CD8-positive, alpha-beta memory T cell (primary cell): ENCODE data around the gene SYT7. TPM values are rescaled to one million over a fixed set of nuclear protein-coding genes. Genes with fewer than 3 reads are reported as not detected.

ENCODE experiments used
- CTCF ChIA-PET: fragments of 350-600 bp; sonication (Branson Sonifier 250); formaldehyde crosslinking; loops from one replicate; lab custom pipeline; 2021; ENCODE audit warnings: antibody characterized with exemption; lab: Charles Lee
- POLR2A ChIA-PET: fragments of 350-600 bp; sonication (Branson Sonifier 250); formaldehyde crosslinking; loops from one replicate; lab custom pipeline; 2021; ENCODE audit warnings: antibody characterized with exemption; lab: Charles Lee
- DNase-seq, 5 donors: peaks; one replicate each; pipeline versions ENCODE4 v3.0.0 to v3.0.0-alpha.2; 2020 to 2022; ENCODE audit warnings: mixed read lengths in 1 of 5
- H3K27ac ChIP-seq: one replicate; pipeline ENCODE4 v1.7.0; 2013; ENCODE audit warnings: low read depth, mild to moderate bottlenecking, low read length, moderate library complexity
- H3K27me3 ChIP-seq: 2 replicates; pipeline ENCODE4 v1.7.0; 2013; ENCODE audit warnings: low read length, mild to moderate bottlenecking; ENCODE audit not compliant: insufficient read depth, poor library complexity, severe bottlenecking
- H3K36me3 ChIP-seq: 2 replicates; pipeline ENCODE4 v1.7.0; 2013; ENCODE audit warnings: mild to moderate bottlenecking, low read length, moderate library complexity; ENCODE audit not compliant: insufficient read depth
- H3K4me1 ChIP-seq: 2 replicates; pipeline ENCODE4 v1.7.0; 2013; ENCODE audit warnings: mild to moderate bottlenecking, low read length, moderate library complexity; ENCODE audit not compliant: insufficient read depth
- H3K4me3 ChIP-seq: 2 replicates; pipeline ENCODE4 v1.7.0; 2013; ENCODE audit warnings: mild to moderate bottlenecking, low read length
- H3K9me3 ChIP-seq: 2 replicates; pipeline ENCODE4 v1.7.0; 2013; ENCODE audit warnings: mild to moderate bottlenecking, low read length
- H3K27ac Mint-ChIP-seq, 8 donors: one replicate each; pipeline ENCODE4 v1.8.0; 2020 to 2021; ENCODE audit warnings: mixed read lengths in 8 of 8, mild to moderate bottlenecking in 6 of 8, inconsistent platforms in 3 of 8, moderate library complexity in 3 of 8
- H3K27me3 Mint-ChIP-seq, 2 donors: one replicate each; pipeline ENCODE4 v1.8.0; 2020 to 2021; ENCODE audit warnings: mixed read lengths in 2 of 2, mild to moderate bottlenecking in 1 of 2, moderate library complexity in 1 of 2
- H3K36me3 Mint-ChIP-seq, 3 donors: one replicate each; pipeline ENCODE4 v1.8.0; 2020 to 2021; ENCODE audit warnings: mixed read lengths in 3 of 3, inconsistent platforms in 1 of 3, mild to moderate bottlenecking in 1 of 3
- H3K4me1 Mint-ChIP-seq, 3 donors: one replicate each; pipeline ENCODE4 v1.8.0; 2020 to 2021; ENCODE audit warnings: mixed read lengths in 3 of 3, inconsistent platforms in 1 of 3, mild to moderate bottlenecking in 1 of 3
- H3K4me3 Mint-ChIP-seq, 7 donors: one replicate each; pipeline ENCODE4 v1.8.0; 2020 to 2021; ENCODE audit warnings: mixed read lengths in 7 of 7, mild to moderate bottlenecking in 6 of 7, moderate library complexity in 4 of 7, inconsistent platforms in 2 of 7
- H3K9me3 Mint-ChIP-seq, 5 donors: one replicate each; pipeline ENCODE4 v1.8.0; 2020 to 2022; ENCODE audit warnings: mixed read lengths in 5 of 5, mild to moderate bottlenecking in 3 of 5, moderate library complexity in 2 of 5, inconsistent platforms in 1 of 5
- polyA plus RNA-seq: library from polyadenylated mRNA; unstranded; fragments of 300-500 nt; fragmentation: Illumina TruSeq; gene quantifications from one replicate; pipeline ENCODE4 v1.2.3, GENCODE V29; 2021
- total RNA-seq, 2 experiments: library from RNA; stranded (reverse); gene quantifications; one replicate each; pipeline ENCODE4 v1.2.3, GENCODE V29; 2021

Gene SYT7
- total and polyA plus RNA-seq, 3 experiments from 2014 or later: not detected

DNA sequence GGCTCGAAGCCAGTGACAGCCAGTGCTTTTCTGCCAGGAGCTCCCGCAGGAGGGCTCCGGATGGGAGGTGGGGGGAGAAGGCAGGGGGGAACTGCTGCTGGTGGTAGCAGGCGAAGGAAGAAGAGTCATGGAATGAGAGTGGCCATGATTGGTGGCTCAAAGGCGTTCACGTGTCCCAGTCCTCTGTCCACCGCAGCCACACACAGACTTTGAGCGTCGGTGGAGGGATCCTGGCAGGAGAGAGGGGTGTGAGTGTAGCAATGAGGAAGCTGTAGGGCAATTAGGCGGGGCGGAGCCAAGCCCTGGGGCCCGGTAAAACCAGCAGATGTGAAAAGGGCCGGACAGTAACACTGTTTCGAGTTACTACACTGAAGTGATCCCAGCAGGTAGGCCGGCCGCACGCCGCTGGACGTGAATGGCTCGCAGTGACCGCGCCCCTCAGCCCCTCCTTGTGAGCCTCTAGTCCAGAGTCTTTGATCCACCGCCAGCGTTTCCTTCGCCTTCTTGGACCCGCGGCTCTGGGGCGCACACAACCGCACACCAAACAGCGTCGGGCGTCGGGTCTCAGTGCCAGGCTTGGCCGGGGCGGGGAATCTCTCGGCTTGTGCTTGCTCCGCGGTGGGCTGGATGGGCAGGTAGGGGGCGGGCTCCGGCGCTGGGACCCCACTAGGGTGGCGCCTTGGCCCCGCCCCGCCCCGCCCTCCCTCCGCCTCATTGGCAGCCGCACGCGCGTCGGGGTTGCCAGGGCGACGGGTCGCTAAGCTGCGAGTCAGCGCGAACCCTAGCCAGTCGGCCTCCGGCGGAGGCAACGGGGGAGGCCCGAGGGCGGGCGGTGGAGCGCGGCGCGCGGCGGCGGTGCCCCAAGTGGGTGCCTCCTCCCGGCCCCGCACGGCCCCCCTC, 72.7 kb downstream of the SYT7 start, which contains the start of gene LRRC10B:
TSS of gene LRRC10B (plus strand) at position 788 of the 900 bp plus-strand sequence. CDS start 250 bp downstream, outside the sequence.
- Mint-ChIP-seq H3K9me3 (no peaks in the 10 kb centered on the region), H3K36me3 (no peaks in the 10 kb centered on the region), H3K4me1 (peaks cover 6 to 11% (median 6%) of the 10 kb centered on the region in 3 donors), H3K27me3 (peaks cover 42 to 48% of the 10 kb centered on the region in 2 donors), H3K27ac (peak within 1 kb of the TSS in 1 of 8 donors; percentile 29), H3K4me3 (peak within 1 kb of the TSS; percentile 18 to 91 (median 65))
- no peak for DNase-seq
- CTCF ChIA-PET: interaction anchor here (0.6 to 2.4 kb wide), 3 partner anchors 9 to 596 kb away, joined by 3 to 13 read pairs (median 3); no protein-coding TSS in a partner anchor
- Histone ChIP-seq H3K27ac (no peak within 1 kb of the TSS), H3K9me3 (no peaks in the 10 kb centered on the region), H3K36me3 (no peaks in the 10 kb centered on the region), H3K27me3 (peaks cover 35% of the 10 kb centered on the region), H3K4me3 (no peak within 1 kb of the TSS), H3K4me1 (peaks cover 6% of the 10 kb centered on the region)
- POLR2A ChIA-PET: no interaction called here

DNA sequence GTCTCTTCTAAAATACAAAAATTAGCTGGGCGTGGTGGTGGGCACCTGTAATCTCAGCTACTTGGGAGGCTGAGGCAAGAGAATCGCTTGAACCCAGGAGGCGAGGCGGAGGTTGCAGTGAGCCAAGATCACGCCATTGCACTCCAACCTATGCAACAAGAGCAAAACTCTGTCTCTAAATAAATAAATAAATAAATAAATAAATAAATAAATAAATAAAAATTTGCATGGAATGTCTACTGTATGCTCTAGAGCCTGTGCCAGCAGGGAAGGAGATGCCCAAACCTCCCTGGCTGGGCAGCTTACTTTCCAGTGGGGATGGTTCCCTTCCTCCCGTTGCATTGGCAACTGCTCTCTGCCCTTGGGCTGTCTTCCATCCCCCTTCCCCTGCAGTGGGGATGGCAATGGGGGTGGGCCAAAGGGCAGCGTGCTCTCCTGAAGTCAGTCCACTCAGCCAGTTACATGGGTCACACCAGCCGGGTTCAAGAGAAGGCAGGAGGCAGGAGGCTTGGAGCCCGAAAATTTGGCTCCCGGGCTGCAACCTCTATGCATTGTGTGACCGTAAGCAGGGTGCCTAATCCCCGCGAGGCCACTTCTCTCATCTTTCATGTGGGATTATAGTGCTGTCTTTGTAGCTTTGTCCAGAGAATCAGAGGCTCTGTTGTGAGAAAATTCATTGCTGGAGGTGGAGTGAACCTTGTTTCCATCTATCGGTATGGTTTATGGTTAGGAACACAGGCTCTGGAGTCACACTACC, 73.7 kb downstream of the SYT7 start:
- H3K27me3 ChIP-seq: peaks cover 35% of the 10 kb centered on the region
- POLR2A ChIA-PET: no interaction called here
- Mint-ChIP-seq H3K27ac (no peak overlapping the region), H3K27me3 (peaks cover 39 to 44% of the 10 kb centered on the region in 2 donors), H3K4me3 (no peak overlapping the region), H3K36me3 (no peaks in the 10 kb centered on the region), H3K4me1 (peaks cover 6 to 11% (median 6%) of the 10 kb centered on the region in 3 donors), H3K9me3 (no peaks in the 10 kb centered on the region)
- CTCF ChIA-PET: interaction anchor here (0.6 to 2.4 kb wide), 2 partner anchors 10 to 595 kb away, joined by 3 to 13 read pairs; no protein-coding TSS in a partner anchor
- DNase-seq: no peak
- no peak overlapping the region for H3K4me3 ChIP-seq
- H3K27ac ChIP-seq: no peak overlapping the region
- H3K9me3 ChIP-seq: no peaks in the 10 kb centered on the region
- peaks cover 6% of the 10 kb centered on the region for H3K4me1 ChIP-seq
- no peaks in the 10 kb centered on the region for H3K36me3 ChIP-seq

DNA sequence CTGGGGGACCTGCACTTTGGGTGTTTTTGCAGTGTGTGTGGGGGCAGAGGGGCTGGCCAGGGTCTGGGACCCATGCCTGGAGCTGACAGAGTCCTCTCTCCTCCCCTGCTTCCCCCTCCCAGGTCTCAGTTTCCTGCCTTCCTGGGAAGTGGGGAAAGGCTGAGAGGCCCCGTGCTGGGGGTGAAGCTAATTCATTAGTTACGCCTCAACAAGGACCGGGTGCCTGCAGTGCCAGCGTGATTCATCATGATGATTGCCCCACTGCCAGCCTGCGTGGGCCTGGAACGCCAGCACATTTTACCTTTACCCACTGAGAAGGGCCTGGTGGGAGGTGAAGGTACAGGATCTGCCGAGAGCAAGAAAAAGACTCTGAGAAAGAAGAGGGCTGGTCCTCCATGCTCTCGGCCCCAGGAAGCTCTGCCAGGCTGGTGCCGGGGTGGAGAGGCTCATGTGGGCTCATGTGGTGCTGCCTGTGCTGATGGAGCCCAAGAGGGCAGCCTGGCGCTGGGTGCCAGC, 75.2 kb downstream of the SYT7 start:
- H3K4me3 ChIP-seq: no peak overlapping the region
- H3K36me3 Mint-ChIP-seq: no peaks in the 10 kb centered on the region
- ChIA-PET CTCF (no interaction called here), POLR2A (no interaction called here)
- DNase-seq: no peak
- peaks cover 34% of the 10 kb centered on the region for H3K27me3 ChIP-seq
- H3K27ac Mint-ChIP-seq: no peak overlapping the region
- peaks cover 6% of the 10 kb centered on the region for H3K4me1 ChIP-seq
- no peaks in the 10 kb centered on the region for H3K9me3 Mint-ChIP-seq
- H3K4me1 Mint-ChIP-seq: peaks cover 6 to 11% (median 6%) of the 10 kb centered on the region in 3 donors
- no peak overlapping the region for H3K27ac ChIP-seq
- no peaks in the 10 kb centered on the region for H3K9me3 ChIP-seq
- no peak overlapping the region for H3K4me3 Mint-ChIP-seq
- H3K27me3 Mint-ChIP-seq: peaks cover 33 to 36% of the 10 kb centered on the region in 2 donors
- no peaks in the 10 kb centered on the region for H3K36me3 ChIP-seq

DNA sequence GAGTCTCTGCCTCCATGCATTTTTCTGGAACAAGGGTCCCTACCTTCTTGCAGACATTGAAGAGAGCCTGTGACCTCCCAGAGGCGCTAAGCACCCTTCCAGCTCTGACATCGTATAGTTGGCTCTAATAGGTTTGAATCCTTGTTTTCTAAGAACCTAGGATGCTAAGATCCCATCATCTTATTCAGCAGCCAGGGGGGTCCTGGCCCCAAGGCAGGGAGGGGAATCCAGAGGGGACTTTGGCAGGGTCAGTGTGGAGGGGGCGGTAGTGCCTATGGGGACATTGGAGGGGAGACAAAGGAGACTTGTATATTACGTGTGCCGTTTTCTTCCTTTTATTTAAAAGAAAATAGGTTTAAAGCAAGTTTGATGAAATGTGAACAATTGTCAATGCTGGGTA, 75.8 kb downstream of the SYT7 start:
- DNase-seq: no peak
- Mint-ChIP-seq H3K4me3 (no peak overlapping the region), H3K4me1 (peaks cover 6 to 11% (median 6%) of the 10 kb centered on the region in 3 donors), H3K27me3 (peaks cover 31 to 35% of the 10 kb centered on the region in 2 donors), H3K27ac (no peak overlapping the region), H3K36me3 (no peaks in the 10 kb centered on the region), H3K9me3 (no peaks in the 10 kb centered on the region)
- peaks cover 28% of the 10 kb centered on the region for H3K27me3 ChIP-seq
- no peaks in the 10 kb centered on the region for H3K36me3 ChIP-seq
- peaks cover 6% of the 10 kb centered on the region for H3K4me1 ChIP-seq
- H3K9me3 ChIP-seq: no peaks in the 10 kb centered on the region
- CTCF ChIA-PET: no interaction called here
- H3K27ac ChIP-seq: no peak overlapping the region
- POLR2A ChIA-PET: no interaction called here
- no peak overlapping the region for H3K4me3 ChIP-seq

DNA sequence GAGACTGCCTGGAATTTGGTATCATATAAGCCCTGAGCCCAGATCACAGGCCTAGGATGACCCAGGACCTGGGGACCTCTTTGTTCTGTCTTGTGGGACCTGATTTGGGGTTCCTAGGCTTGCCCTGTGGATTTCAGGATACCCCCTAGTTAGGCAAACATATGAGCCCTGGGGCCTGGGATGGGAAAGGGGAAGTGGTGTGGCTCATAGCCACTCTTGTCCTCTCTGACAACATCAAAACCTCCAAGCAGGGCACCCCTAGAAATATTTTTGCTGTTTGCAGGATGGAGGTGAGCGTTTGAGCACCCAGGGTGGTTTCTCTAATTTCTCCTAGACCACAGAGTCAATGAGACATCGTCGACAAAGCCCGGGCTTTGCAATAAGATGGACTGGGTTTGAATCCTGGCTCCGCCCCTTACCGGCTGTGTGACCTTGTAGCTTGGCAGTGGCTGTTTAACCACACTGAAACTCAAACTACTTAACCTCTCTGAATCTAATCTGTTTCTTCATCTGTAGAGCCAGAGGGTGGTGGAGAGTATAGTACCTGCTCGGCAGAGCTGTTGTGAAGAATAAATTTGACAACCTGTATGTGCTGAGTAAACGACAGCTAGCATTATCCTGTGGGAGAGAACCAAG, 77.6 kb downstream of the SYT7 start:
- no peak overlapping the region for H3K27ac Mint-ChIP-seq
- H3K9me3 ChIP-seq: no peaks in the 10 kb centered on the region
- POLR2A ChIA-PET: no interaction called here
- CTCF ChIA-PET: interaction anchor here (1.1 to 3.6 kb wide), 2 partner anchors 11 to 14 kb away, joined by 3 to 19 read pairs; no protein-coding TSS in a partner anchor
- H3K4me1 Mint-ChIP-seq: peaks cover 4 to 7% (median 6%) of the 10 kb centered on the region in 3 donors
- H3K27ac ChIP-seq: no peak overlapping the region
- no peak overlapping the region for H3K4me3 ChIP-seq
- H3K36me3 ChIP-seq: no peaks in the 10 kb centered on the region
- no peaks in the 10 kb centered on the region for H3K36me3 Mint-ChIP-seq
- H3K4me3 Mint-ChIP-seq: no peak overlapping the region
- H3K27me3 Mint-ChIP-seq: peaks cover 27 to 29% of the 10 kb centered on the region in 2 donors
- no peaks in the 10 kb centered on the region for H3K4me1 ChIP-seq
- H3K27me3 ChIP-seq: peaks cover 23% of the 10 kb centered on the region
- H3K9me3 Mint-ChIP-seq: no peaks in the 10 kb centered on the region
- no peak for DNase-seq

DNA sequence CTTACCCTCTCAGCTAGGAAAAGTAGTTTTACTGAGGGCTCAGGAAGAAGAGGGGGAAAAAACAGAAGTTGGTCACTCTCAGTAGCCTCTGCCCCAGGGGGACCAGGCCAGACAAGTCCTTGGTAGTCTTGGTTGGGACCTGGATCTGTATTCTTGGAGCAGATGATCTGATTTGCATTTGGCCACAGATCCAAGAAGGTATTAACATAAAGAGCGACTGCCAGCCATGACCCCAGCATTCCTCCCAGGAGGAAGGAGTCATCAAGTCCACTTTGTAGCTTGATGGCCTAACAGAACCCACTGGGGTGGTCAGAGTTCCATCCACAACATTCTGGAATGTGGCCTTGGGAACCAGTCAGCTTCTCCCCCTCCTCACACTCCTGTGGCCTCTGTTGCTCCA, 78.4 kb downstream of the SYT7 start:
- H3K27ac Mint-ChIP-seq: no peak overlapping the region

DNA sequence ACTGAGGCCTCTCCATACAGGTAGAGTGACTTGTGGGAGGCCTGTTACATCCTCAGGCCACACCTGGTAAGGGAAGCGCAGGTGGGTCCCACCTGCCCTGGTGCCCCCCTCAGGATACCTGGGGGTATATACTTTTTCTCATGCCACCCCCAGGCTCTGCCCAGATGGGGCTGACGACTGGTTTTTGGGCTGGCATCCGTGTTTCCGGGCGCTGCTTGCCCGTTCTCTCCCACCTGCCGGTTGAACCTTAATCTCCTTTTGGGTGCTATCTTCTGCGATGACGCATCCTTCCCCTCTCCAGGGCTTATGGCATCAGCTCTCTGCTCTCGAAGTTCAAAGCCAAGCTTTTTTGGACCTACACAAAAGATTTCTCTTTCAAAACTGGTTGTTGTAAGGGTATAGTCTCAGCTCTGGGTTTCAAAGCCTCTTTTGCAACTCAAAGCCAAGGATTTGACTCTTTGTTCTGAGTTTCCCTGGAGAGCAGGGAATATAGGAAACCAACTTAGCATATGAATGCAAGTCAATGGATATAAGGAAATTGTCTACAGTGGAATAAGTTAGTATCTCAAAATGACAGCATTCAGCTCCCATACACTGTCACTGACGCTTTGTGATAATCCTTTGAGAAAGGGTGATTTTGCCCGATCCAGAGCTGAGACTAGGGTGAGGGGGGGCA, 80.9 kb downstream of the SYT7 start:
- POLR2A ChIA-PET: no interaction called here
- no peak for DNase-seq
- no peak overlapping the region for H3K27ac ChIP-seq

More for the DNA sequence above, 78.4 kb downstream of the SYT7 start:
- no peaks in the 10 kb centered on the region for H3K4me1 ChIP-seq
- ChIA-PET POLR2A (no interaction called here), CTCF (interaction anchor here (1.1 to 3.6 kb wide), 2 partner anchors 12 to 15 kb away, joined by 3 to 19 read pairs; no protein-coding TSS in a partner anchor)
- no peaks in the 10 kb centered on the region for H3K9me3 Mint-ChIP-seq
- H3K36me3 ChIP-seq: no peaks in the 10 kb centered on the region
- H3K27me3 Mint-ChIP-seq: peaks cover 20 to 22% of the 10 kb centered on the region in 2 donors
- H3K4me3 Mint-ChIP-seq: no peak overlapping the region
- no peaks in the 10 kb centered on the region for H3K36me3 Mint-ChIP-seq
- no peaks in the 10 kb centered on the region for H3K4me1 Mint-ChIP-seq
- H3K27me3 ChIP-seq: peaks cover 16% of the 10 kb centered on the region
- no peaks in the 10 kb centered on the region for H3K9me3 ChIP-seq
- no peak overlapping the region for H3K27ac ChIP-seq
- DNase-seq: no peak
- H3K4me3 ChIP-seq: no peak overlapping the region

More for the DNA sequence above, 80.9 kb downstream of the SYT7 start:
- H3K27ac Mint-ChIP-seq: no peak overlapping the region
- Histone ChIP-seq H3K4me3 (no peak overlapping the region), H3K9me3 (no peaks in the 10 kb centered on the region), H3K4me1 (no peaks in the 10 kb centered on the region), H3K36me3 (no peaks in the 10 kb centered on the region), H3K27me3 (no peaks in the 10 kb centered on the region)
- no peaks in the 10 kb centered on the region for H3K36me3 Mint-ChIP-seq
- no peak overlapping the region for H3K4me3 Mint-ChIP-seq
- CTCF ChIA-PET: no interaction called here
- no peaks in the 10 kb centered on the region for H3K9me3 Mint-ChIP-seq
- H3K4me1 Mint-ChIP-seq: no peaks in the 10 kb centered on the region
- H3K27me3 Mint-ChIP-seq: peaks cover under 1 to 1% of the 10 kb centered on the region in 2 donors
